Hepatic stellate cell (primary cell): ENCODE measurements around the gene DNM1L.

Experiments
- DNase-seq: peaks from one replicate; pipeline ENCODE4 v3.0.0; 2011; ENCODE audit warnings: low spot score

The DNM1L gene

DNA sequence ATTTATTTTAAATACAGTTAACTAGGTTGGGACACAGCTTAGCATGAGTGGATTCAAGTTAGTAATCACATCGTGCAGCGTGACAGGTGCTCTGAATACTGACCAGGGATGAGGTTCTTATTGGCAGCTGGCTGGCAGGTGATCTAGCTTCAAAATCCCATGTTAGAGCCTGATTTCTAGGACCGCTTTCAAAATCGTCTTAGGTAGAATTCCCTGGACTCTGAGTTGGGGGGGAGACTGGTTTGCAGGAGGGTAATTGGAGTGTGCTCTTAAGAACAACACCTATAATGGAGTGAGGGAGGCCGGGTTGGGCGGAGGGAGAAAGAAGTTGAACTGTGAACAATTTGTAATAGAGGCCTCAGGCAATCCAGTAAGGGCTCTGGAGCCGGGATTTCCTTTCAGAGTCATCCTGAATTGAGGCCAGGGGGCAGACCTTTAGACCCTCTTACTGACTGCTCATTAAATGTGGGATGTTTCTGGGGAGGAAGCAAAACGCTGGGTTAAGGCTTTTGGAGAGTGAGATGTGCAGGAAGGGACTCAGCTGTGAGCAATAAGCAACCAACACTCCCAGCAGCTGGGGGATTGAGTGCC, 77.5 kb downstream of the DNM1L start:
- no peak for DNase-seq

- DNase-seq = no peak
Measured at GRCh38 chr12:32757157-32757556, 78.1 kb downstream of the DNM1L start.

- no peak for DNase-seq
Measured at GRCh38 chr12:32761716-32762115, 82.6 kb downstream of the DNM1L start.

GRCh38 chr12:32765906-32766305, 86.8 kb downstream of the DNM1L start:
- no peak for DNase-seq

- DNase-seq = no peak
Measured at GRCh38 chr12:32768518-32768917, 89.4 kb downstream of the DNM1L start.

DNA sequence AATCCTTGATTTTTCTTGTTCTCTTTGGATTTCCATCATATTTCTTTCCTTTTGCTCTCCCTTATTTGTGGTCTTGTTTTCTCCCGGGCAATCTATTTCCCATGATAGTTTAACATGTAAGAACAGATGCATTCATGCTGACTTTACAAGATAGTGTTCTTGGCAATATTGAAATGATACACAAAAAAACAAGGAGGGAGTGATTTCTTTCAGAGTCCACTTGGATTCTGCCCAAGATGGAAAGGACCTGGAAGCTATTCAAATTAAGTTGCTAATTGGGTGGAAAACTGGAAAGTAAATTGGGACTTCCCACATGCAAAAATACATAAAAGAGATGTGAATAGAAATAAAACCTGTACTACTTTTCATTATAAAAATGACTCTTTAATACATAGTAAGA, 91.0 kb downstream of the DNM1L start:
- DNase-seq = no peak

DNA sequence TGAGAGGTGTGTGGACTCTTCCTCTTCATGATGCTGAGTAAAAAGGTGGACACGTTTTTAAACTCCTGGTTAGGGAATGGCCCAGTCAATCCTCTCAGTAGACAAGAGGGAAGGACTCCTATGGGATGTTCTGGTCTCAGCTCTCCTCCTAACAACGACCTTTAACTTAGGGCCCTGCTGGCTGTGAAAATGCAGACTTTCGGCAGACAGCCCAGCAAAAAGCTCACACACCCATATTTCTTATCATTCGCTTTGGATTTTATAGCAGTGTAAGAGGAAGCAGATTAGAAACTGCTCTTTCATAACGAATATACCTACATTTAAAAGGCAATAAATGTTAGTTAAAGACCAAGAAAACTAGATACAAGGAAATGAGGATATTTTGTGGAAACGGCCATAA, 94.6 kb downstream of the DNM1L start:
- no peak for DNase-seq

GRCh38 chr12:32776258-32776657, 97.2 kb downstream of the DNM1L start:
- no peak for DNase-seq

DNA sequence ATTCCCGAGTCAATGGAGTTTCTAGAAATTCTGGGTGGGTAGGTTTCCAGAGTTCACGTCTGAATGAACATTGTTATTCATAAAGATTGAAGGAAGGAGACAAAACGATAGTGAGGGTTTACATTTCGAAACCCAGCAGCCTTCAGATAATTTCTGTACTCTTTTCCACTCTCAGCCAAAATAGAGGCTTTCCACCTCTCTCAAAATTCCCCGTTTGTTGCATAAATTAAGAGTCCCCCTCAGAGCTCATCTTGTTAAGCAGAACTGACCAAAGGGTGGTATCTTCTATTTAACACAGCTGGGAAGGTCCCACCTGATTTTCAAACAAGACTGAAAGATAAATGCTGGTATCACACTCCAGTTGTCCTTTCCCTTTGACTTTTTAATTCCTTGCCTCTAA, 98.1 kb downstream of the DNM1L start:
- no peak for DNase-seq

- DNase-seq = no peak
Measured at GRCh38 chr12:32777691-32778175, 98.6 kb downstream of the DNM1L start.

GRCh38 chr12:32780071-32780470, 101.0 kb downstream of the DNM1L start:
- no peak for DNase-seq

- no peak for DNase-seq
Measured at GRCh38 chr12:32783029-32783428, 103.9 kb downstream of the DNM1L start.

DNA sequence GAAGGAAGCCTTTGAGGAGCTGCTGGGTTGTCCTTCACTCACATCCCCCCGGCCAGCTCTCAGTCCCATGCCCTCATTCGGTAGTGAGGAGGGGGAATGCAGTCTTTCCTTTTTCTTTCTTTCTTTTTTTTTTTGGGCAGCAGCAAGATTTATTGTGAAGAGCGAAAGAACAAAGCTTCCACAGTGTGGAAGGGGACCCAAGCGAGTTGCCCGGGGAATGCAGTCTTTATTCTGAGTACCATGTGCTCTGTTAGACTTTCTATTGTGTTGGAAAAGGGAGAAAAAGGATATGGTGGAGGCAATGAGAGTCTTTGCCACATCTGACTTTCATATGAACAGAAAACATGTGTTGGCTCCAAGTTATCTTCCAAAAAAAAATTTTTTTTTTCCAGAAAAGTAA, 106.5 kb downstream of the DNM1L start:
- no peak for DNase-seq

DNA sequence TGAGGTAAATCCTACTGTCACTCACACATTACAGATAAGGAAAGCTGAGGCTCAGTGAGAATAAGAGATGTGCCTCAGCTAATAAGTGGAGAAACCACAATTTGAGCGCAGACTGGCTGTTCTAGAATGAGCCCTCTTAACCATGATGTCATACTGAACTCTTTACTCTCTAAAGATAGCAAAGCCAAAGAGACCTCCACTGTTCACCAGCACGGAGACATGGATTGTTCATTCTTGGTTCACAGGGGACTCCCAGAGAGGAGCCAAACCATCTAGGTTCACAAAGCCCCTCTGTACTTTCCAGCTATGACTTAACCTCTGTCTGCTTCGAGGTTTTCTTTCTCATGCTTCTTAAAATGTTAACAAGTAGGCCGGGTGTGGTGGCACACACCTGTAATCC, 109.3 kb downstream of the DNM1L start:
- DNase-seq = no peak

GRCh38 chr12:32789446-32789845, 110.3 kb downstream of the DNM1L start:
- DNase-seq = no peak

DNA sequence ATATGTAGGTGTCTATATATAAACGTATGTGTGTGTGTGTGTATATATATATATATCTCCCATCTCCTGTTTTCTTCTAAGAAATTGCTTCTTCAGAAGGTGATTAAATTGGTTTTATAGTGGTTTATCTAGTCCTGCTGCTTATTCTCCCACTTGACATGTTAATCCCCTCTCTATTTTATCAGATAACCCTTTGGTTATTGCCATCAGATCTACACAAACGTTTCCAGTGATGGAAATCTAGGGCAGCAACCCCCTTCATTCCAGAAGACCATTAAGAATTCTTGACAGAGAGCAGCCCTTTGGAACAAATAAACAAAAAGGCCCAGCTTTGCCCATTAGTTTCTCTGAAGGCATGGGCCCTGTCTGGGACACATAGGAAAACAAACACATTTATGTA, 110.8 kb downstream of the DNM1L start:
- no peak for DNase-seq

GRCh38 chr12:32794281-32794680, 115.2 kb downstream of the DNM1L start:
- no peak for DNase-seq
